ENCODE results near the gene ENSA.
"Not testable (repeated sequence)": the region's sequence is repeated elsewhere in the genome, so short reads cannot be mapped to it uniquely, and the experiment has no call there.

ENSA gene, protein sequence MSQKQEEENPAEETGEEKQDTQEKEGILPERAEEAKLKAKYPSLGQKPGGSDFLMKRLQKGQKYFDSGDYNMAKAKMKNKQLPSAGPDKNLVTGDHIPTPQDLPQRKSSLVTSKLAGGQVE

DNA sequence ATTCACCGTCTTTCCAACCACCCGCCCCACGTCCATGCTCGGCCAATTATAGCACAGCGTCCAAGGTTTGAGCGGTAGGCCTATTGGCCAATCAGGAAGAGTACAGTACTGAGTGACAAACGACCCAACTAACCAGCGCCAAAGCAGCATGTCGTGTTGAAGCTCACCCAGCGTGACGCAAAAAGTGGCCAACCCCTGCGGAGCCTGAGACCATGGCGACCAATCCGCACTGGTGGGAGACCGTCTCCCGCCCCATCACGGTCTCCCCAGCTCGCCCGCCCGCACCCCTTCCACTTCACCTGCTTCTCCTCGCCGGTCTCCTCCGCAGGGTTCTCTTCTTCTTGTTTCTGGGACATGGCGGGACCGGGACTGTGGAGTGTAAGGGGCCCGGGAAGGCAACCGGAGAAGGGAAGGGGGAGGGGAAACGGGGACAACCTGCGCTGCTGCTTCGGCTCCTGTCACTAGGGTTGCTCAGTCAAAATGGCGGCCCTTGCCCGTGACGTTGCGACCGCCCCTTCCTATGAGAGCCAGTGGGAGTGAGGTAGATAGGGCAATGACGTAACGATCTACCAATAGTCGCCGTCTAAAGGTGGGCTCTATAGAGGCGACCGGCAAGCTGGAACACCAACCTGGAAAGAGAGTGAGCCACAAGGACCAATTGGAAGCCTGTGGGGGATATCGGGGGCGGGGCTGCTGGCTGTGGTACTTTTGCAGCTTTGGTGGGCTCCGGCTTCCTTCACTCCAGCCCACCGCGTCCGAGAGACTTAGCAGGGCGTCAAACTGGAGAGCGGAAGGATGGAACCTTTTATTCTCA, at the start of gene ENSA:
TSS of gene ENSA (minus strand) at position 498 of the 814 bp plus-strand sequence. CDS start at position 356, 142 bp downstream.
- DNase-seq = peak; percentile 99

GRCh38 chr1:150678988-150679387, 49.6 kb upstream of the ENSA start:
- no peak for DNase-seq

- DNase-seq = no peak
Observed at GRCh38 chr1:150674881-150675280, 45.5 kb upstream of the ENSA start.

GRCh38 chr1:150663321-150663720, 33.9 kb upstream of the ENSA start:
- no peak for DNase-seq

- DNase-seq = no peak
Observed at GRCh38 chr1:150662811-150663210, 33.4 kb upstream of the ENSA start.

GRCh38 chr1:150661156-150661555, 31.7 kb upstream of the ENSA start:
- DNase-seq = no peak

- no peak for DNase-seq
Observed at GRCh38 chr1:150660584-150660983, 31.2 kb upstream of the ENSA start.

DNA sequence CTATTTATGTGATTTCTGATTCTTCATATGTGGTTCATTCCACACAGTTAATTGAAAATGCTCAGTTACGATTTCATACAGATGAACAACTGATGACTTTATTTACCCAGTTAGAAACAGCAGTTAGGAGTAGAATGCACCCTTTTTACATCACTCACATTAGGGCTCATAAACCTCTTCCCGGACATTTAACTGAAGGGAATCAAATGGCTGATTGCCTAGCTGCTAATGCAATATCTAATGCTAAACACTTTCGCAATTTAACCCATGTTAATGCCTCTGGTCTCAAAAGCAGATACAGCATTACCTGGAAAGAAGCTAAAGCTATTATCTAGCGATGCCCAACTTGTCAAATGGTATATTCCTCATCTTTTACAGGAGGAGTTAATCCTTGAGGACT, 27.7 kb upstream of the ENSA start:
- DNase-seq = not testable (repeated sequence)

DNA sequence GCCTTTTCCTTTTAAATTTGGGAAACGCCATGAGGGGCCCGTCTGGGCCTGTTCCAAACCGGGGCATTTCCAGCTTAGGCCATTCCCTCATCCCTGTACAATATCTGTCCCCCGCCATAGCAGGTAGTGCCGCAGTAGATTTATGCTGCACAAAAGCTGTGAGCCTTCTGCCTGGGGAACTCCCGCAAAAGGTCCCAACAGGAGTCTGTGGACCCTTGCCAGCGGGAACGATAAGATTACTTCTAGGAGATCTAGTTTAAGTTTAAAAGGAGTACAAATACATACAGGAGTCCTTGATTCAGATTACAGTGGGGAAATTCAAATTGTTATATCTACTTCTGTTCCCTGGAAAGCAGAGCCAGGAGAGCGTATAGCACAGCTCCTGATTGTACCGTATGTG, 25.2 kb upstream of the ENSA start:
- not testable (repeated sequence) for DNase-seq

DNA sequence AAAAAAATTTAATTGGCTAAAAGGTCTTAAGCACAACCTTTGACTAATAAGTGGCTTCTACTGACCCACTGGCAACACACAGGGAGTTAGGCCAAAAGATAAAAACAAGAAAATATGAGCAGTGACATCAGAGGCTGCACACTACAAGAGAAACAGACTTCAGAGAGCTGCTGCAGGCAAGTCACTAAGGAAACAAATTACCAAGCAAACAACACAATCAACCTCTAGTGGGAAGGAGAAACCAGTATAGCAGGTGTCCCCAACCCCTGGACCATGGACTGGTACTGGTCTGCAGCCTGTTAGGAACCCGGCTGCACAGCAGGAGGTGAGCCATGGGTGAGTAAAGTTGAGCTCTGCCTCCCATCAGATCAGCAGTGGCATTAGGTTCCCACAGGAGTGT, 20.8 kb upstream of the ENSA start:
- DNase-seq = no peak

DNA sequence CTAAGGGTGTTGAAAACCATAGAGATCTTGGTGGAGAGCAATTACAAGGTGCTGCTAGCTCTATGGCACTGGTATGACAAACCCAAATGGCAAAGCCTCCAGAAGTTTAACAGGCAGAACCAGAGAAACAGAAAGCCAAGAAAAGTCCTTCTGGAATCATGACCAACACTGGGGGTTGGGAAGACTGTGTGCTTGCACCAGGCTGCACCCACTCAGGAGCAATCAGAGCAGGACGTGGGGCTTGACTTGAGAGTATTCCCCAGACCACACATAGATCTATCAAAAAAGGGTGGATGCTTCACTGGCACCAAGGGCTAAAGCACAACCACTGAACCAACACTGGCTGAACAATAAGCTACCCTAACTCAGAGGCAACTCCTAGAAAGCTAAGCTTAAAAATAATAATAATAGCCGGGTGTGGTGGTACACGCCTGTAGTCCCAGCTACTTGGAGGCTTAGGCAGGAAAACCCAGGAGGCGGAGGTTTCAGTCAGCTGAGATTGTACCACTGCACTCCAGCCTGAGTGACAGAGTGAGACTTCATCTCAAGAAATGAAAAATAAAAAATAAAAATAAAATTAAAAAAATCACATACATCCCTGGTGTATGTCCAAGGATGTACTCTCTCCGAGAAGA, 20.1 kb upstream of the ENSA start:
- no peak for DNase-seq

- no peak for DNase-seq
Observed at GRCh38 chr1:150642296-150642695, 12.9 kb upstream of the ENSA start.

- not testable (repeated sequence) for DNase-seq
Observed at GRCh38 chr1:150641126-150641815, 11.9 kb upstream of the ENSA start.

DNA sequence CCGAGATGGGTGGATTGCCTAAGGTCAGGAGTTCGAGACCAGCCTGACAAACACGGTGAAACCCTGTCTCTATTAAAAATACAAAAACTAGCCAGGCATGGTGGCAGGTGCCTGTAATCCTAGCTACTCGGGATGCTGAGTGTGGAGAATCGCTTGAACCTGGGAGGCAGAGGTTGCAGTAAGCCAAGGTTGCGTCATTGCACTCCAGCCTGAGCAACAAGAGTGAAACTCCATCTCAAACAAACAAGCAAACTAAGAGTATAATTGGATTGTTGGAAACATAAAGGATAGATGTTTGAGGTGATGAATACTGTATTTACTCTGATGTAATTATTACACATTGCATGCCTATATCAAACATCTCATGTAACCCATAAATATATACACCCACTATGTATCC, 9.0 kb upstream of the ENSA start:
- DNase-seq = not testable (repeated sequence)

- not testable (repeated sequence) for DNase-seq
Observed at GRCh38 chr1:150634839-150635622, 5.6 kb upstream of the ENSA start.

- no peak for DNase-seq
Observed at GRCh38 chr1:150628766-150629114, 672 bp downstream of the ENSA start.

DNA sequence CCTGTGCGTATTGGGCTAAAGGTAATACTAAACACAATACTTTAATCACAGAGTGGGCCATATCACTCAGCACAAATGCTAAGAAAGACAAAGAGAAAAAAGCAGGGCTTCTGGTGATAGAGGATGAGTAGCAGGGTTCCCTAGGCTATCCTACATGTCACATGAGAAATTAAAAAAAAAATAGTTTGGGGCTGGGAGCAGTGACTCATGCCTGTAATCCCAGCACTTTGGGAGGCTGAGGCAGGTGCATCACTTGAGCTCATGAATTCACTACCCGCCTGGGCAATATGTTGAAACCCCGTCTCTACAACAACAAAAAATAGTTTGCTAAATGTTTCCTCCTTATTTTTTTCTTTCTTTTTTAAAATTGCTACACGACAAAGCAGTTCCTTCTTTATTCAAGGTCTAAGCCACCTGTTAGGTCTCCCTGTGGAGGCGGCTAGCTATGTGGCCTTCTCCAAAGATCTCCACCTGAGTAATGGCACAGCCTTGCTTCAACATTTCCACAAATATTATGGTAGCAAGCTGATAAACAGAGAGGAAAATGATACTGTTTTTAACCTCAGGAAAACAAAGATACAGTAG, 1.5 kb downstream of the ENSA start:
- DNase-seq = no peak

GRCh38 chr1:150626150-150626549, 3.3 kb downstream of the ENSA start:
- DNase-seq = no peak

- DNase-seq = not testable (repeated sequence)
Observed at GRCh38 chr1:150624546-150624945, 4.9 kb downstream of the ENSA start.

- DNase-seq = not testable (repeated sequence)
Observed at GRCh38 chr1:150624134-150624533, 5.3 kb downstream of the ENSA start.

DNA sequence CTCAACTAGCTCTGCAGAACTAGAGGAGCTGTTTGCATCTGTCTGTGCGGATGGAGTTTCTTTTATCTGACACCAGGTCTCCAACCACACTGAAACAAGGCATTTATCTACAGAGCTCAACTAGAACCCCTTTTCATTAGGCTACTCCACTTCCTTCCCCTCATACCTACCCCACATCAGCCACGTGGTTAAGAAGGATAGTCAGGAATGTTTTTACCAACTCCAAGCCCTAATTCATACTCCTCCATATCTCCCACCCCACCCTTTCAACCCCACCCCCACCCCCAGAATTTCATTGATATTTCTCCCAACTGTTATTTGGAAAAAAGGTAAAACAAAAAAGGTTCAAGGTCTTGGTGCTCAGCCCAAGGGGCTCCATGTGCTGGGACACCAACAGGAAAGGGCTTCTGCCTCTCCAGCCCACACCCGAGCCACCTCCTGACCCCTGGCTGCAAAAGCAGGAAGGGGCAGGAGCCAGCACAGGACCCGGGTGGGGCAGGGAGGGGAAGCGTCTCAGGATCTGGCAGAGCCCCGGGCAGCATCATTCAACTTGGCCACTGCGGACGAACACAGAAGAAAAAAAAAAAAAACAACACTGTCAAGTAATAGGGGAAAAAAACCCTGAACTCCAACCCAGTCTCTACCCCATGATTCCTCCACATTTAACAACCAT, 7.0 kb downstream of the ENSA start:
- no peak for DNase-seq

Data from NCI-H1105 treated with DMSO at 0.1 percent for 48 hours (cell line).